GM18861 (cell line): ENCODE measurements around the gene FOXA3.

Source experiments
- ATAC-seq: cut with Tn5 transposase; IDR thresholded peaks from one replicate; pipeline ENCODE4 v1.9.1; 2021; ENCODE audit not compliant: unreplicated experiment

Gene FOXA3

GRCh38 chr19:45872095-45872919, 8.2 kb downstream of the FOXA3 start:
- ATAC-seq = no peak

- no peak for ATAC-seq
Observed at GRCh38 chr19:45873219-45873772, 9.2 kb downstream of the FOXA3 start.

GRCh38 chr19:45874620-45874966, 10.5 kb downstream of the FOXA3 start:
- no peak for ATAC-seq

DNA sequence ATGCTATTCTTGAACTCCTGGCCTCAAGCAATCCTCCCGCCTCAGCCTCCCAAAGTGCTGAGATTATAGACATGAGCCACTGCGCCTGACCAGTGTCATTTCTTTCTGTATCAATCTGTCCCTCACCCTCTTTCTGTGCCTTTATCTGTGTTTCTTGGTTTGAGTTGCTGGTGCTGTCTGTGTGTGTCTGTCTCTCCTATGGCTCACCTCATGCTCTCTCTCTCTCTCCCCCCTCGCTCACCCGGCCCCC, 12.0 kb downstream of the FOXA3 start:
- ATAC-seq = no peak

DNA sequence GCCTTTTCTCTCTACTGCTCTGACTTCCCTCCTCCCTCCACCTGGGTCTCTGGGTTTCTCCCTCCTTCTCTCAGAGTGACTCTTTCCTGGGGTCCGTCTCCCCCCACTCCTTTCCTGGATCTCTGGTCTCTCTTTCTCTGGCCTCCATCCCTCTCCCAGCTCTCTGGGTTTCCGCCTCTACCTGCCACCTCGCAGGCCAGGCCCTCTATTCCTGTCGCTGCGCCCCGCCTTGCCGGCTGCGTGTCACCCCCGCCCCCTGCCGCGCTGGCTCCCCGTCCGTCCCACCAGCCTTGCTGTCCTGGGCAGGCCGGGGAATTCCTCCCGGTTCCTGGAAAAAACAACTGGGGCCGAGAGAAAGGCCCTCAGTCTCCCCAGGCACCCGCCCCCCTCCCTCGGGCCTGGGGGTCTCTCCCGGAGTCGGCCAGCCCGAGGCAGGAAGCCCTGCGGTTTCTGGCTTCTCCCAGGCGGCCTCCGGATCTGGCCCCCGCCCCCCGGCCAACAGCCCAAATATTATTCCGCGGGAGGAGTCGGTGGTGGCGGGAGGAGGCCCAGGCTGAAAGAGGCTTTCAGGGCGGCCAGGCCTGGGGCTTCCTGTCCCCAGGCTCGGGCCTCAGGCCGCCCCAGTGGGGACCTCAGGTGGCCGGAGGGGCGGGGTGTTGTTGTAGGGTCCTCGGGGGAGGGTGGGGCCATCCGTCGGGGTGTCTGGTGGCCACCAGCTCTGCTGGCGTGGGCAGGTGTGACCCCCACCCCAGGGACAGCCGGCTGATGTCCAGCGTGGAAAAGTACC, 12.5 kb downstream of the FOXA3 start:
- ATAC-seq = no peak

GRCh38 chr19:45878043-45878794, 14.1 kb downstream of the FOXA3 start:
- ATAC-seq = no peak

DNA sequence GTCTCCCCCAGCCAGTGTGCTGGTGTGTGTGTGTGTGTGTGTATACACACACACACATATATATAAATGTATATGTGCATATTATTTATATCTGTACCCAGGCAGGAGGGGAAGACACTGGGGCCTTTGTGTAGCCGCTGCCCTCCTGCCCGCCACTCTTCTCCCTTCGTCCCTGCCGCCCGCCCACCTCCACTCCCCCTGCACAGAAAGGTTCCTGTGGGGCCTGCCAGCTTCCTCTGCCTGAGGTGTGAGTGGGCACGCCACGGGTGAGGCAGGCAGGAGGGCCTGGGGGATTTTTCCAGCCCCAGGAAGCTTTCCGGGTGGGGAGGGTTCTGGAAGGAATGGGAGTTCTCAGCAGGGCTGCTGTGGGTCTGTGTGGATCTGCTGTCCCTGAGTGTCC, 14.9 kb downstream of the FOXA3 start:
- no peak for ATAC-seq

DNA sequence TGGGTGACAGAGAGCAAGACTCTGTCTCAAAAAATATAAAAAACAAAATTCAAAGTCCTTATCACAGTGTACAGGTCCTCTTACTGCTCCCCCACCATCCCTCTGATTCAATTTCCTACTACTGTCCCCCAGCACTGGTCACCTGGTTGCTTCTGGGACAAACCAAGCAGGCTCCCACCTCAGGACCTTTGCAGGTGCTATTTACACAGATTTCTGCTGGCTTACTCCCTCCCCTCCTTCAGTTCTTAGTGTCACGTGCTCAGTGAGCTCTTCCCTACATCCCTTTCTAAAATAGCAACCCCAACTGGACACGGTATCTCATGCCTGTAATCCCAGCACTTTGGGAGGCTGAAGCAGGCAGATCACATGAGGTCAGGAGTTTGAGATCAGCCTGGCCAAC, 15.8 kb downstream of the FOXA3 start:
- no peak for ATAC-seq

- no peak for ATAC-seq
Observed at GRCh38 chr19:45881082-45881908, 17.2 kb downstream of the FOXA3 start.

DNA sequence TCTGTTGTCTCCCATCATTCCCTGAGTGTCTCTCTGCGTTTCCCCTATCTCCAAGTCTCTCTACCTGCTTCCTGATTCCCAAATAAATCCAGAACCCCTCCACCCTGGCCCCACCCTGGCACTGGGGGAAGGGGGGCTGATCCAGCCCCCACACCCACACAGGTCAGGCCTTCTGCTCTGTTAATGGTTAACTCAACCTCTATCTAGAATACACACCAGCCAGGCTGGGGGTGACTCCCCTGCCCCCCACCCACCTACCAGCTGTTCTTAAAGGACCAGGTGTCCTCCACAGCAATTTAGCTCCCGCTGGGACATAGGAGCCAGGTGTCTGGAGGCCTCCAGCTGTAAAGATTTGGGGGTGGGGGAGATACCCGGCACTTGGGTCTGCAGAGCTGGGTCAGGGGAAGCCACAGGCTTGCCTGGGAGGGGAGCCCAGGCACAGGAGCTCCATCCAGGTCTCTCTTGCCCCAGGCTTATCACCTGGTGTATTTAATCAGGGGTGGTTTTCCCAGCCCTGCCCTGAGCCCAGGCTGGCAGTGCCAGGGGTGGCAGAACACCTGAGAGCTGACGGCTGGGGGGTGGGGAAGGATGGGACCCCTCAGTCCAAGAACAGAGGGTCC, 17.9 kb downstream of the FOXA3 start:
- no peak for ATAC-seq

- ATAC-seq = no peak
Observed at GRCh38 chr19:45882652-45883585, 18.8 kb downstream of the FOXA3 start.

GRCh38 chr19:45883586-45883880, 19.4 kb downstream of the FOXA3 start:
- ATAC-seq = no peak

GRCh38 chr19:45883881-45884681, 20.0 kb downstream of the FOXA3 start:
- no peak for ATAC-seq

DNA sequence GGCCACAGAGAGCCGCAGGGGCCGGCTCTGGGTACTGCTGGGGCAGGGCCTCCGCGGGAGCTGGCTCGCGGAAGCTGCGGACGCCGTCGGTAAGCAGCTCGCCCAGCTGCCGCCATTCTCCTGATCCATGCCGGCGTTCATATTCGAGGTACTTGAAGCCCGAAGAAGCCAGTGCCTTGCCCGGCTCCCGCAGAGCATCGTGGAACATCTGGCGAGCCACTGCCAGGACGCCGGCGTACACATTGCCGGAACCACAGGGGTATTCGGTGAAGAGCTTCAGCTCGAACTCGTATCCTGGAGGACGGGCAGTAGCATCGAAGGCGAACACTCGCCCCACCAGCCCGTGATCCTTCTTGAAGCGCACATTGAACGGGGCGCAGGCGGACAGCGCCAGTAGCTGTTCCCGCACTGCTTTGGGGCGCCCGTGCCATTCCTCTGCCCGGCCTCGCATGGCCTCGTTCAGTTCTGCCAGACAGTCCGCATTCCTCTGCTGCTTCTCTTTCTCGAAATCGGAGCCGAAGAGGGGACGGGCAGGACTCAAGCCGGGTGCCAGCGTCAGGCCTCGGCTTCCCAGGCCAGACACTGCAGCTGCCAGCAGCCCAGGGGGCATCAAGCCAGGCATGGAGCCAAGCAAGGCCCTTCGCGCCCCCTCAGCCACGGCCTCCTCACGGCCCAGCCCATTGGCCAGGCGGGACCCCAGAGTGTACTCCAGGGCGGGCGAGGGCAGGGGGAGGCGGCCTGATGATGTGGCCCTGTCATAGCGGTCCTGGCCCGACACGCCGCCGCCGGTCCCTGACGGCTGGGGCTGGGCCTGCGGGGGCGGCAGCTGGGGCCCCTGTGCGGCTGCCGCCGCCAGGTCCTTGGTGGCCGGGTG, 20.8 kb downstream of the FOXA3 start:
- ATAC-seq = no peak

- ATAC-seq = peak; percentile 43
Observed at GRCh38 chr19:45885556-45886426, 21.7 kb downstream of the FOXA3 start, which contains the start of gene IRF2BP1. TSS of gene IRF2BP1 (minus strand) at chr19:45886141. CDS start at chr19:45885774, 367 bp downstream.

GRCh38 chr19:45886427-45887199, 22.5 kb downstream of the FOXA3 start:
- peak; percentile 37 for ATAC-seq
